ENCODE results near the gene LRRC10B.
"Not testable (repeated sequence)": the region's sequence is repeated elsewhere in the genome, so short reads cannot be mapped to it uniquely, and the experiment has no call there.

The LRRC10B gene

DNA sequence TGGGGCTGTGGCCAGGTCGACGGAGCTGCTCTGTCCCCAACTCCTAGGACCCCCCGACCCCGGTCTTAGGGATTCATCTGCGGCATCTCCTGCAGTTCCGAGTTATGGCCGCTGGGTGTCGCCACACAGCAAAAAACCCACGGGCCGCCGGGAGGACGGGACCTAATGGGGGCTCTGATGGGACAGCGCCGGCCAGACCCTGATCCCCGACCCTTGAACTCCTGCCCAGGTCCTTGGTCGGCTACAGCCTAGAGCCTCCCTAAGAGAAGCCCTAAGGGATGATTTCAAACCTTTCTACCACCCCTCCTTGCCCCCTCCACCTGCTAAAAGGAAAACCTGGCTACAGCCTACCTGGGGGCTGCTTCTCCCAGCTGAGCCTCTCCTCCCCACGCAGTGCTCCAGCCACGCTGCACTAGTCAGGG lies 30.8 kb upstream of the LRRC10B start:
- H3K4me1 ChIP-seq (ENCODE audit: control insufficient read depth, insufficient read depth, low read length), result peaks cover 22% of the 10 kb centered on the region
- H3K27me3 ChIP-seq (ENCODE audit: control insufficient read depth, insufficient read depth, low read length), result peaks cover 13% of the 10 kb centered on the region
- peak overlapping the region; percentile 30 for H3K9ac ChIP-seq (ENCODE audit: low read length)
- no peak overlapping the region for H3K4me3 ChIP-seq (ENCODE audit: low read length)
- H3K36me3 ChIP-seq (ENCODE audit: control insufficient read depth, insufficient read depth, low read length), result no peaks in the 10 kb centered on the region
- no peaks in the 10 kb centered on the region for H3K9me3 ChIP-seq (ENCODE audit: control insufficient read depth, low read length)

DNA sequence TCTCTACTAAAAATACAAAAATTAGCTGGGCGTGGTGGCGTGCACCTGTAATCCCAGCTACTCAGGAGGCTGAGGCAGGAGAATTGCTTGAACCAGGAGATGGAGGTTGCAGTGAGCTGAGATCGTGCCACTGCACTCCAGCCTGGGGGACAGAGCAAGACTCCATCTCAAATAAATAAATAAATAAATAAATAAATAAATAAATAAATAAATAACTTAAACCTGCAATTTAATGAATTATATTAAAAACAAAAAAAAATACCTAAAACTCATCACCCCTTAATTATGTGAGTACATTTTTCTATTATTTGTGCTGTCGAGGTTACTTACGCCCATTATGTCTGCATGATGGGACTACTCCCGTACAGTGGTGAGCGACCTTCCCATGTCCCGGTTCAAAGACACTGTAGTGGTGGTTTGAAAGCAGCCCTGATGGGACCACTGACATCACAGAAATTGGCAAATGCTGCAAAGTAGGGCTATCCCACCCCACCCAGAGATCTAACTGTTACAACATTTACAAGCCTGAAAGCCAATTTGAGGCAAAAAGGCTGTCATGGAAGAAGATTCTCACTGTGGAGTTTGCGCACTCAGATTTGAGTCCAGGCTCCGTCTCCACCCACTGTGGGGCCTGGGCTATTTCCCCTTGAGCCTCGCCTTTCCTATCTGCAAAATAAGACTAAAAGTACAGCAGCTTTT lies 29.0 kb upstream of the LRRC10B start:
- H3K4me1 ChIP-seq (ENCODE audit: control insufficient read depth, insufficient read depth, low read length), result peaks cover 22% of the 10 kb centered on the region
- H3K9ac ChIP-seq (ENCODE audit: low read length), result not testable (repeated sequence)

GRCh38 chr11:61480261-61480993 lies 28.1 kb upstream of the LRRC10B start:
- H3K36me3 ChIP-seq (ENCODE audit: control insufficient read depth, insufficient read depth, low read length), result no peaks in the 10 kb centered on the region
- H3K27me3 ChIP-seq (ENCODE audit: control insufficient read depth, insufficient read depth, low read length), result peaks cover 13% of the 10 kb centered on the region
- peaks cover 22% of the 10 kb centered on the region for H3K4me1 ChIP-seq (ENCODE audit: control insufficient read depth, insufficient read depth, low read length)
- H3K9me3 ChIP-seq (ENCODE audit: control insufficient read depth, low read length), result no peaks in the 10 kb centered on the region
- H3K9ac ChIP-seq (ENCODE audit: low read length), result no peak overlapping the region
- H3K4me3 ChIP-seq (ENCODE audit: low read length), result no peak overlapping the region

More for the DNA sequence above, 29.0 kb upstream of the LRRC10B start:
- H3K4me3 ChIP-seq (ENCODE audit: low read length); H3K9me3 ChIP-seq (ENCODE audit: control insufficient read depth, low read length); H3K36me3 ChIP-seq (ENCODE audit: control insufficient read depth, insufficient read depth, low read length): not testable (repeated sequence)
- H3K27me3 ChIP-seq (ENCODE audit: control insufficient read depth, insufficient read depth, low read length), result peaks cover 13% of the 10 kb centered on the region

DNA sequence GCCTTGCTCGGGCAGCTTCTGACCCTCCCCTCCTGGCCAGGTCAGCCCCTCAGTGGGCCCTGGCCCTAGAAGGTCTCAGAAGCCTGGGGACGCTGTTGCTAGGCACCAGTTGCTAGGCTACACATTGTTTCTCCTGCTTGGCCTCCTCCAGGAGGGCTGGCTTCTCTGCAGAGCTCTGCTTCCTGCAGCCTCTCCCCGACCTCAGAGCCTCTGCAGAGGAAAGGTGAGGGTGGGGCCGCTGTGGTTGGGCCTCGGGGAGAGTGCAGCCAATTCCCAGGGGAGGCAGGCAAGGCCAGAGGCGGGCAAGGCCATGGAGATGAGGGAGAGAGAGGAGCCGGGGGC lies 27.6 kb upstream of the LRRC10B start:
- no peak overlapping the region for H3K9ac ChIP-seq (ENCODE audit: low read length)
- no peaks in the 10 kb centered on the region for H3K9me3 ChIP-seq (ENCODE audit: control insufficient read depth, low read length)
- H3K4me3 ChIP-seq (ENCODE audit: low read length), result no peak overlapping the region
- no peaks in the 10 kb centered on the region for H3K36me3 ChIP-seq (ENCODE audit: control insufficient read depth, insufficient read depth, low read length)
- H3K27me3 ChIP-seq (ENCODE audit: control insufficient read depth, insufficient read depth, low read length), result peaks cover 13% of the 10 kb centered on the region
- H3K4me1 ChIP-seq (ENCODE audit: control insufficient read depth, insufficient read depth, low read length), result peaks cover 22% of the 10 kb centered on the region

GRCh38 chr11:61481806-61482205 lies 26.7 kb upstream of the LRRC10B start:
- Histone ChIP-seq H3K4me1 (ENCODE audit: control insufficient read depth, insufficient read depth, low read length) (peaks cover 22% of the 10 kb centered on the region), H3K4me3 (ENCODE audit: low read length) (no peak overlapping the region), H3K27me3 (ENCODE audit: control insufficient read depth, insufficient read depth, low read length) (peaks cover 13% of the 10 kb centered on the region), H3K36me3 (ENCODE audit: control insufficient read depth, insufficient read depth, low read length) (no peaks in the 10 kb centered on the region), H3K9me3 (ENCODE audit: control insufficient read depth, low read length) (no peaks in the 10 kb centered on the region), H3K9ac (ENCODE audit: low read length) (no peak overlapping the region)

GRCh38 chr11:61482513-61482912 lies 26.0 kb upstream of the LRRC10B start:
- no peak overlapping the region for H3K4me3 ChIP-seq (ENCODE audit: low read length)

GRCh38 chr11:61484541-61484940 lies 24.0 kb upstream of the LRRC10B start:
- Histone ChIP-seq H3K4me3 (ENCODE audit: low read length) (no peak overlapping the region), H3K27me3 (ENCODE audit: control insufficient read depth, insufficient read depth, low read length) (peaks cover 11% of the 10 kb centered on the region), H3K9me3 (ENCODE audit: control insufficient read depth, low read length) (no peaks in the 10 kb centered on the region), H3K36me3 (ENCODE audit: control insufficient read depth, insufficient read depth, low read length) (no peaks in the 10 kb centered on the region), H3K4me1 (ENCODE audit: control insufficient read depth, insufficient read depth, low read length) (peaks cover 19% of the 10 kb centered on the region), H3K9ac (ENCODE audit: low read length) (no peak overlapping the region)

More at GRCh38 chr11:61482513-61482912, 26.0 kb upstream of the LRRC10B start:
- Histone ChIP-seq H3K9ac (ENCODE audit: low read length) (no peak overlapping the region), H3K4me1 (ENCODE audit: control insufficient read depth, insufficient read depth, low read length) (peaks cover 20% of the 10 kb centered on the region), H3K9me3 (ENCODE audit: control insufficient read depth, low read length) (no peaks in the 10 kb centered on the region), H3K36me3 (ENCODE audit: control insufficient read depth, insufficient read depth, low read length) (no peaks in the 10 kb centered on the region), H3K27me3 (ENCODE audit: control insufficient read depth, insufficient read depth, low read length) (peaks cover 16% of the 10 kb centered on the region)

GRCh38 chr11:61485080-61485479 lies 23.5 kb upstream of the LRRC10B start:
- Histone ChIP-seq H3K4me3 (ENCODE audit: low read length) (no peak overlapping the region), H3K36me3 (ENCODE audit: control insufficient read depth, insufficient read depth, low read length) (no peaks in the 10 kb centered on the region), H3K27me3 (ENCODE audit: control insufficient read depth, insufficient read depth, low read length) (peaks cover 16% of the 10 kb centered on the region), H3K9me3 (ENCODE audit: control insufficient read depth, low read length) (no peaks in the 10 kb centered on the region), H3K4me1 (ENCODE audit: control insufficient read depth, insufficient read depth, low read length) (peaks cover 24% of the 10 kb centered on the region), H3K9ac (ENCODE audit: low read length) (no peak overlapping the region)

DNA sequence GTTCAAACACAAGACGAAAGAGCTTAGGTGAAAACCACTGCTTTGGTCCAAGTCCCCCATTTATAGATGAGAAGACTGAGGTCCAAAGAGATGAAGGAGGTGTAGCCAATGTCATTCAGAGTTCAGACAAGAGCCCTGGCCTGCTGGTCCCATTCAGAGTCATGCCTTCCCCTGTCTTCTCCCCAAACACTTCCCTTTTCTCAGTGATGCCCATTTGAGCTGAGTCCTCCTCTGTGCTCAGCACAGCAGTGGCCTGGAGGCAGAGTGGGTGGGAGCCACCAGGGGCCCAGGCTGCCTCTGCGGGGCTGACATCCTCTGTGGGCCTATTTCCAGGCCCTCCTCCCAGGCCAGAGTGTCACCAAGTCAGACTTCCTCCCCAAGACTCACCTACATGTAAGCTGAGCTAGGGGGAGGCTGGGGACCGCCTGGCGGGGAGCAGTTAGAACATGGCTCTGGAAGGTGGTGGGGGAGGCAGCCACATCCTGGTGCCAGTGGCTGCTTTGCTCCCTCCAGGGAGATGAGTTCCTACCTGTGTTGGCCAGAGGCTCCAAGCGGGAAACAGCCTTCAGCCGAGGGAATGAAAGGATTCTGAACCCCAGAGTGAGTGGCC lies 22.4 kb upstream of the LRRC10B start:
- H3K4me3 ChIP-seq (ENCODE audit: low read length), result no peak overlapping the region
- H3K36me3 ChIP-seq (ENCODE audit: control insufficient read depth, insufficient read depth, low read length), result no peaks in the 10 kb centered on the region
- peaks cover 19% of the 10 kb centered on the region for H3K27me3 ChIP-seq (ENCODE audit: control insufficient read depth, insufficient read depth, low read length)
- H3K9ac ChIP-seq (ENCODE audit: low read length), result no peak overlapping the region
- H3K4me1 ChIP-seq (ENCODE audit: control insufficient read depth, insufficient read depth, low read length), result peaks cover 21% of the 10 kb centered on the region
- H3K9me3 ChIP-seq (ENCODE audit: control insufficient read depth, low read length), result no peaks in the 10 kb centered on the region

GRCh38 chr11:61486779-61487178 lies 21.8 kb upstream of the LRRC10B start:
- no peaks in the 10 kb centered on the region for H3K36me3 ChIP-seq (ENCODE audit: control insufficient read depth, insufficient read depth, low read length)
- peaks cover 19% of the 10 kb centered on the region for H3K27me3 ChIP-seq (ENCODE audit: control insufficient read depth, insufficient read depth, low read length)
- no peaks in the 10 kb centered on the region for H3K9me3 ChIP-seq (ENCODE audit: control insufficient read depth, low read length)
- no peak overlapping the region for H3K4me3 ChIP-seq (ENCODE audit: low read length)
- no peak overlapping the region for H3K9ac ChIP-seq (ENCODE audit: low read length)
- H3K4me1 ChIP-seq (ENCODE audit: control insufficient read depth, insufficient read depth, low read length), result peaks cover 15% of the 10 kb centered on the region

GRCh38 chr11:61487342-61488025 lies 21.1 kb upstream of the LRRC10B start:
- H3K4me1 ChIP-seq (ENCODE audit: control insufficient read depth, insufficient read depth, low read length), result peaks cover 13% of the 10 kb centered on the region
- no peaks in the 10 kb centered on the region for H3K9me3 ChIP-seq (ENCODE audit: control insufficient read depth, low read length)
- H3K27me3 ChIP-seq (ENCODE audit: control insufficient read depth, insufficient read depth, low read length), result peaks cover 19% of the 10 kb centered on the region
- no peaks in the 10 kb centered on the region for H3K36me3 ChIP-seq (ENCODE audit: control insufficient read depth, insufficient read depth, low read length)
- no peak overlapping the region for H3K4me3 ChIP-seq (ENCODE audit: low read length)
- no peak overlapping the region for H3K9ac ChIP-seq (ENCODE audit: low read length)
